AG10803 (cell line): Measurements from ENCODE around the gene GMCL2.

Source experiments
- DNase-seq: peaks from one replicate; pipeline ENCODE4 v3.0.0; 2010; ENCODE audit warnings: low read depth
- H3K4me3 ChIP-seq: 2 replicates; pipeline ENCODE4 v1.5.1; 2011; ENCODE audit warnings: mild to moderate bottlenecking, low read length, control low read depth
- TF ChIP-seq, protein P1 (sequence below): conservative IDR thresholded peaks from 2 replicates; pipeline ENCODE4 v1.5.1; 2011; ENCODE audit warnings: mild to moderate bottlenecking, low read length, control low read depth, inconsistent platforms

The GMCL2 gene

DNA sequence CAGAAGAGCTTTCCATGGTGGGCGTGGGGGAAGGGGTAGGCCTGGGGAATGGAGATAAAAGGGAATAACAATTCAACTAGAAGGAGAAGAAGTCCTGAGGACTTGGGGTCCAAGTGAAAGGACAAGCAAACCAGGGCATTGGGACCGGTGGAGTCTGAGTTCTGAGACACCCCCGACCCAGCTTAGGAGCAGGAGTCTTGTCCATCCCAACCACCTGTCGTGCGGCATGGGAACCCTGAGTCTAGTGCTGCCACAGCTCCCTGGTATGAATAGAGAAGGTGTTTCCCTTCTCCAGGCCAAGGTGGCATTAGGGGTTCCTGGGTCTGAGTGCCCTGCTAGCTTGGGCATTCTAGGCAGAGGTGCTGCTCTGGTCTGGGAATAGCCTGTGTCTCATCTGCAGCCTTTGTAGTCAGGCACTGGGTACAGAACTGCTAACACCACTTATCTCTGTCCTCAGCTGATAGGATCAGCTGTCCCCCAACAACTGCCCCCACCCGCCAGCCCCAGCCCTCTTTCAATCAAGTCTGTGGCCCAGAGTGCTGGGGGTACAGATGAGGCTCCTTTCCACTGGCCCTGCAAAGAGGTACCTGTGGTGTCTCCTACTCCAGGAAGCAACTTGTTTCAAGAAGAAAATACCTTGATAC, 27.1 kb upstream of the GMCL2 start:
- DNase-seq: no peak
- no peak overlapping the region for H3K4me3 ChIP-seq
- TF ChIP-seq, protein P1, sequence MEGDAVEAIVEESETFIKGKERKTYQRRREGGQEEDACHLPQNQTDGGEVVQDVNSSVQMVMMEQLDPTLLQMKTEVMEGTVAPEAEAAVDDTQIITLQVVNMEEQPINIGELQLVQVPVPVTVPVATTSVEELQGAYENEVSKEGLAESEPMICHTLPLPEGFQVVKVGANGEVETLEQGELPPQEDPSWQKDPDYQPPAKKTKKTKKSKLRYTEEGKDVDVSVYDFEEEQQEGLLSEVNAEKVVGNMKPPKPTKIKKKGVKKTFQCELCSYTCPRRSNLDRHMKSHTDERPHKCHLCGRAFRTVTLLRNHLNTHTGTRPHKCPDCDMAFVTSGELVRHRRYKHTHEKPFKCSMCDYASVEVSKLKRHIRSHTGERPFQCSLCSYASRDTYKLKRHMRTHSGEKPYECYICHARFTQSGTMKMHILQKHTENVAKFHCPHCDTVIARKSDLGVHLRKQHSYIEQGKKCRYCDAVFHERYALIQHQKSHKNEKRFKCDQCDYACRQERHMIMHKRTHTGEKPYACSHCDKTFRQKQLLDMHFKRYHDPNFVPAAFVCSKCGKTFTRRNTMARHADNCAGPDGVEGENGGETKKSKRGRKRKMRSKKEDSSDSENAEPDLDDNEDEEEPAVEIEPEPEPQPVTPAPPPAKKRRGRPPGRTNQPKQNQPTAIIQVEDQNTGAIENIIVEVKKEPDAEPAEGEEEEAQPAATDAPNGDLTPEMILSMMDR: no peak

DNA sequence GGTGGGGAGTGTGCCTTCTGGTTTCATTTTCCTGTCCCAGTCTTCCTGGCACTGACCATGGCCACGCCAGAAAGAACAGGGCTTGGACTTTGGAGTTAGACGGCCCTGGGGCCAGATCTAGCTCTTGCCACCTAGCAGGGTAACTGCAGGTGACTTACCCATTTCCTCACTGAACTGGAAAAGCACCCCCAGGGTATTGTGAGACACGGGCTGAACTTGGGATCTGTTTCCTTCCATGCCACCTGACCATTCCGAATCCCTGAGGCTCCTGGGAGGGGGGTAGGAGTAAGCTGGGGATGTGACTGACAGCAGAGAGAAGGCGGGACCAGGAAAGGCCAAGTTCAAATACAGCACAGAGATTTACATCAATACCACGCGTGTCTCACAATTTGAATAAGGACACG, 26.6 kb upstream of the GMCL2 start:
- DNase-seq: no peak
- H3K4me3 ChIP-seq: no peak overlapping the region
- TF ChIP-seq, protein P1: no peak

DNA sequence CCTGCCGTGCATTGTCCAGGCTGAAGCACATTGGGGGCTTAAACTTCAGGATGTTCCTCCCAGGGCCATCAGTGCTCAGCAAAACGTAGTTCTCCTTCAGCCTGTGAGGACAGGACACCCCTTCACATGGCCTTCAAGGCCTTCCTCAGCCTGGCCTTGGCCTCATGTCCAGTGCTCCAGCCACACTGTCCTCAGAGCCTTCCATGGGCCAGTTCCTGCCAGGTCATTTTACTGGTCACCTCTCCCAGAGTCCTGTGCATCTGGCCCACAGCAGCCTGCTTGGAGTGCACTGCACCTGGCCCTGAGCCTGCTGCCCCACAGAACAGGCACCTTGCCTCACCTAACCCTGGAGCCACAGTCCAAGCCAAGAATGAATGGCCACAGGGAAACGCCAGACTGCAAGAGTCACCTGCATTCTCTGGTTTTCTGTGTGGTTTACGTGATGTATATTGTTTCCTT, 25.9 kb upstream of the GMCL2 start:
- no peak overlapping the region for H3K4me3 ChIP-seq
- no peak for DNase-seq
- TF ChIP-seq, protein P1: no peak

DNA sequence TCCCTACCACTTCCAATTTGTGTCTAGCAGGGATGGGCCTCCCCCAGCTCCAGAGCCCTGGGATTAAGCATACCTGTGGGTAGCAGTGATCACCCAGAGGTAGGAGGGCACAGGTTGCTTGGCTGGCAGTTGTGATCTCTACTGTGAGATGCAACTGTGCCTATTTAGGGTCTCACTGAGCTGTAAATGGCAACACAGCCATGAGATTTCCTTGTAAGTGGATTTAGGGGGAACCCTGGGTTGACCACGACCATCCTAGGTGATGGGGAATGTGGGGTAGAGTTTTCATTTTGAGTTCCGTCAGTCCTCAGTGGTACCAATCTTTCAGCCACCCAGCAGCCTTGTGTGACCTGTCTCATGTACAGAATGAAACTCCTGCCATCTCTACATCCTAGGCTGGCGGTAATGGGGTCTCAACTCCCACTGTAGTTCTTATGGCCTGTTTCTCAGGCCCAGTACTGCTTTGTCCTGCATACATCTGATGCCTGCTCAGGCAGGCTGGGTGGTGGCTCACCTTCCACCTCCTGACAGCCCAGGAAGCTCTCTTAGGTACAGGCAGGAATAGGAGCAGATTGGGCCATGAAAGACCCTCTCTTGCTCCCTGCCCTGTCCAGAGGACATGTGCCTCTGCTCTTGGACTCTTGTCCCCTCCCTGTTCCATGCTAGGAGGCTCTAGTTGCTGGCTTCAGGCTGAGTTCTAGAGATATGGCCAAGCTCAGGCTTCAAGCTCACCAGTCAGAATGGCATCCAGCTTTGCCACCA, 25.3 kb upstream of the GMCL2 start:
- TF ChIP-seq, protein P1: no peak
- no peak for DNase-seq
- no peak overlapping the region for H3K4me3 ChIP-seq

DNA sequence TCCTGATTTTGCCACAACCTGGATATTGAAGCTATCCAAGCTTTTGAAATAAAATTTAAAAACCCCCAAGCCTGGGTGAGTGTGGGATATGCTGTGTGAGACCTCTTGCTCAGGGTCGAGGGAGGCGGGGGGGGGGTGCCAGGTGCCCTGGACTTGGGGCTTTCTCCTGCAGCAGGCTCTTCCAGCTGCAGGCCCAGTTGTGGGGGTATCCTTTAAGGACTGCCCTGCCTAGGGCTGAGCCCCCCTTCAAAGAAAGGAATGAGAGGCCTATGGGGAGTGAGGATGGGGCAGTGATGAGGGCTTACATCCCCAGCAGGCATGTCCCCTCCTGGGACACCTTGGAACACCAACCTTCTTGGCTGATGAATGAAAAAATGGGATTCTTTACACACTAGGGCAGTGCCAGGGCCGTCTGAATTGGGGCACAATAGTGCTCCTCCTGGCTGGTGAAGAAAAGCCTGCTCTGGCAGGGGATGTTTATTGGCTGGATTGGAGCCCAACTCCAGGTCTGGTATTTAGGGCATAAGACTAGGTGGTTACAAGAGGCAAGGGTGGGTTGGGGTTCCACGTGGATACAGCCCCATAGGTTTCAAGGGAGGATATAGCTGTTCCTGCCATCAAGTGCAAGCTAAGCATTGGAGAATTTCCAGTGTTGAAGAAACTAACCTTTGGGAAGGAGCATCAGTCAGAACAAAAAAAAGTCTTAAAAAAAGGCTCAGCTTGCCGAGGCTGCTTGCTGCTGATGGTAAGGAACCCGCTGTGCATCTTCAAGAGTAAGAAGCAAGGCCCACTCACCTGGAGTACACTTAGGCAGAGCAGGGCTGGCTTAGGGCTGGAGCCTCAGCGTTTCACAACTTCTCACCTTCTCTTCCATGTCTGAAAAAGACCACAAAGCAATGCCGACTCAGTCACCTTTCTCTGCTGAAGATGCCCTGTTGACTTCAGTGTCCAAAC, 24.2 kb upstream of the GMCL2 start:
- H3K4me3 ChIP-seq: no peak overlapping the region
- no peak for DNase-seq
- TF ChIP-seq, protein P1: no peak

DNA sequence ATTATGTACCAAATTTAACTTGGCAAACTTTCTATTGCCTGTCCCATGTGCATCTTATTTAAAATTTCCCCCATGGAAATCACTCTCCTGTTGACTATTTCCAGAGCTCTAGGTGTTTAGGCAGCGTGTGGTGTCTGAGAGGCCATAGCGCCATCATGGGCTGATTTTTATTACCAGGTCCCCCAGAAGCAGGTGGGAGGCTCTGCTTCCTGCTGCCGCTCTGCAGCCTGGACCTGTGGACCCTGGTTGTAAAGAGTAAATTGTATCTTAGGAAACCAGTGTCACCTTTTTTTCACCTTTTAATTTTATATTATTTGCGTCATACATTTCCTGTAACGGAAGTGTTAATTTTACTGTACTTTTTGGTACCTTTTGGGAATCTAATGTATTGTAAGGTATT, 23.5 kb upstream of the GMCL2 start:
- TF ChIP-seq, protein P1: no peak
- DNase-seq: no peak

More for the DNA sequence above, 23.5 kb upstream of the GMCL2 start:
- no peak overlapping the region for H3K4me3 ChIP-seq
